Sigmoid colon (tissue), 3 donors: ENCODE measurements around the gene HIVEP1.

Source experiments
- POLR2A ChIP-seq, 2 donors: fragments of 450-650 bp; IDR thresholded peaks; one replicate each; pipeline ENCODE4 v1.6.1; 2016; ENCODE audit warnings: antibody characterized with exemption in 2 of 2, mild to moderate bottlenecking in 2 of 2, moderate library complexity in 2 of 2
- TF ChIP-seq, protein P1 (sequence below), 4 experiments: fragments of 450-650 bp in 3 of 4; fragments of 200-600 bp in 1 of 4; IDR thresholded peaks; one replicate each; pipeline ENCODE4 v1.5.1; 2016 to 2019; ENCODE audit warnings: antibody characterized with exemption in 4 of 4, mild to moderate bottlenecking in 3 of 4, moderate library complexity in 2 of 4

DNA sequence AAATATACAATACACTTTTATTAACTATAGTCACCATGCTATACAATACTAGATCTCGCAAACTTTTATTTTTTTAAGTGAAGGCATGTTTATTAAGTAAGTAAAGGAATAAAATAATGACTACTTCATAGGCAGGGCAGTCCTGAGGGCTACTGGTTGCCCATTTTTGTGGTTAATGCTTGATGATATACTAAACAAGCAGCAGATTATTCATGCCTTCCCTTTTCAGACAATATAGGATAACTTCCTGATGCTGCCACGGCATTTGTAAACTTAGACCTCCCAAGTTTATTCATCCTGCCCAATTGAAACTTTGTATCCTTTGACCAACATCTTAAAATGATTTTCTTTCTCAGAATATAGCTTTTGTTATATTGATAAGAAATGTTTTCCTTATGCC is 24.7 kb upstream of the HIVEP1 start:
- TF ChIP-seq POLR2A (IDR thresholded peaks at IDR 0.05), result no peak
- TF ChIP-seq, protein P1, sequence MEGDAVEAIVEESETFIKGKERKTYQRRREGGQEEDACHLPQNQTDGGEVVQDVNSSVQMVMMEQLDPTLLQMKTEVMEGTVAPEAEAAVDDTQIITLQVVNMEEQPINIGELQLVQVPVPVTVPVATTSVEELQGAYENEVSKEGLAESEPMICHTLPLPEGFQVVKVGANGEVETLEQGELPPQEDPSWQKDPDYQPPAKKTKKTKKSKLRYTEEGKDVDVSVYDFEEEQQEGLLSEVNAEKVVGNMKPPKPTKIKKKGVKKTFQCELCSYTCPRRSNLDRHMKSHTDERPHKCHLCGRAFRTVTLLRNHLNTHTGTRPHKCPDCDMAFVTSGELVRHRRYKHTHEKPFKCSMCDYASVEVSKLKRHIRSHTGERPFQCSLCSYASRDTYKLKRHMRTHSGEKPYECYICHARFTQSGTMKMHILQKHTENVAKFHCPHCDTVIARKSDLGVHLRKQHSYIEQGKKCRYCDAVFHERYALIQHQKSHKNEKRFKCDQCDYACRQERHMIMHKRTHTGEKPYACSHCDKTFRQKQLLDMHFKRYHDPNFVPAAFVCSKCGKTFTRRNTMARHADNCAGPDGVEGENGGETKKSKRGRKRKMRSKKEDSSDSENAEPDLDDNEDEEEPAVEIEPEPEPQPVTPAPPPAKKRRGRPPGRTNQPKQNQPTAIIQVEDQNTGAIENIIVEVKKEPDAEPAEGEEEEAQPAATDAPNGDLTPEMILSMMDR (IDR thresholded peaks at IDR 0.05), result no peak
